PC-3 (cell line): ENCODE results near the gene SLC38A10. TPM values are rescaled to one million over a fixed set of nuclear protein-coding genes. Genes with fewer than 3 reads are reported as not detected.

Source experiments
- ATAC-seq: fragments of 200-7000 bp; cut with Tn5 transposase; 2 replicates; pipeline ENCODE4 v1.9.1; 2020; ENCODE audit warnings: mild to moderate bottlenecking, moderate library complexity
- BruUV-seq: library from RNA; stranded (reverse); fragments of 400-500 nt; replicated peaks from 2 replicates; lab custom pipeline; 2021; lab: Mats Ljungman, UMichigan
- CTCF ChIA-PET: fragments of 300-600 bp; sonication (Branson Sonifier 250); formaldehyde crosslinking; loops from one replicate; lab custom pipeline; 2022; ENCODE audit warnings: antibody characterized with exemption; lab: Charles Lee
- POLR2A ChIA-PET: fragments of 300-600 bp; sonication (Branson Sonifier 250); formaldehyde crosslinking; loops from one replicate; lab custom pipeline; 2022; ENCODE audit warnings: antibody characterized with exemption; ENCODE audit not compliant: unreplicated experiment; lab: Charles Lee
- DNase-seq: peaks from one replicate; pipeline ENCODE4 v3.0.0-alpha.2; 2015
- H2AFZ ChIP-seq: fragments of 300-600 bp; sonication (generic); 2 replicates; pipeline ENCODE4 v1.6.0; 2016; ENCODE audit warnings: antibody characterized with exemption, low read length
- H3F3A ChIP-seq: fragments of 300-600 bp; sonication (generic); one replicate; pipeline ENCODE4 v1.6.0; 2017; ENCODE audit warnings: antibody characterized with exemption, low read length, control low read depth, mild to moderate bottlenecking; ENCODE audit not compliant: unreplicated experiment
- H3K27ac ChIP-seq: fragments of 300-600 bp; sonication (generic); 2 replicates; pipeline ENCODE4 v1.5.1; 2016; ENCODE audit warnings: mild to moderate bottlenecking, low read length
- H3K27me3 ChIP-seq: fragments of 300-600 bp; sonication (generic); 2 replicates; pipeline ENCODE4 v1.6.1; 2016; ENCODE audit warnings: low read length, mixed read lengths
- H3K36me3 ChIP-seq: fragments of 300-600 bp; sonication (generic); 2 replicates; pipeline ENCODE4 v1.6.1; 2016; ENCODE audit warnings: low read depth, mixed run types, low read length, mixed read lengths
- H3K4me1 ChIP-seq: fragments of 300-600 bp; sonication (generic); 2 replicates; pipeline ENCODE4 v1.5.1; 2016; ENCODE audit warnings: low read length; ENCODE audit not compliant: insufficient read depth
- H3K4me2 ChIP-seq: fragments of 300-600 bp; sonication (generic); 2 replicates; pipeline ENCODE4 v1.6.0; 2016; ENCODE audit warnings: low read length
- H3K4me3 ChIP-seq: fragments of 300-600 bp; sonication (generic); 2 replicates; pipeline ENCODE4 v1.5.1; 2016; ENCODE audit warnings: mild to moderate bottlenecking, low read length, mixed read lengths
- H3K79me2 ChIP-seq: fragments of 300-600 bp; sonication (generic); 2 replicates; pipeline ENCODE4 v1.6.1; 2017; ENCODE audit warnings: low read length, mixed read lengths
- H3K9ac ChIP-seq: fragments of 300-600 bp; sonication (generic); 2 replicates; pipeline ENCODE4 v1.6.0; 2016; ENCODE audit warnings: mild to moderate bottlenecking, low read length
- H3K9me2 ChIP-seq: fragments of 300-600 bp; sonication (generic); replicated peaks from 2 replicates; pipeline ENCODE4 v1.6.1; 2016; ENCODE audit warnings: mixed run types, low read length, mixed read lengths
- H3K9me3 ChIP-seq: fragments of 300-600 bp; sonication (generic); 2 replicates; pipeline ENCODE4 v1.6.1; 2016; ENCODE audit warnings: low read length, mixed read lengths
- H4K20me1 ChIP-seq: fragments of 300-600 bp; sonication (generic); 2 replicates; pipeline ENCODE4 v1.6.1; 2016; ENCODE audit warnings: low read length, mixed read lengths
- EZH2 ChIP-seq: fragments of 300-600 bp; sonication (generic); IDR thresholded peaks from one replicate; pipeline ENCODE4 v1.6.1; 2017; ENCODE audit warnings: antibody characterized with exemption, mild to moderate bottlenecking, low read length; ENCODE audit not compliant: unreplicated experiment
- EZH2phosphoT487 ChIP-seq: fragments of 300-600 bp; sonication (generic); IDR thresholded peaks from 2 replicates; pipeline ENCODE4 v1.6.1; 2018; ENCODE audit warnings: mild to moderate bottlenecking, antibody characterized with exemption, low read length, borderline replicate concordance
- intact Hi-C: fragments of 100-400 bp; cut with micrococcal nuclease; formaldehyde crosslinking; loops from 2 replicates; pipeline ENCODE4 v1.9.0; 2023
- total RNA-seq: library from RNA; depleted of rRNA; stranded (reverse); fragments of >200 nt; gene quantifications from 2 replicates; pipeline ENCODE4 v1.2.3, GENCODE V29; 2014
- TF ChIP-seq, protein P1 (sequence below): fragments of 300-600 bp; sonication (generic); conservative IDR thresholded peaks from 2 replicates; pipeline ENCODE4 v1.5.1; 2017; ENCODE audit warnings: antibody characterized with exemption, low read depth, mild to moderate bottlenecking, low read length

Gene SLC38A10
- total RNA-seq, 1 experiment from 2014 or later: 77.8 TPM

GRCh38 chr17:81317961-81318605, 23.0 kb upstream of the SLC38A10 start:
- ChIA-PET POLR2A (no interaction called here), CTCF (no interaction called here)
- Histone ChIP-seq H3K4me1 (peaks cover 4% of the 10 kb centered on the region; the same call in 1 of the 2 replicates), H3K9me2 (no peaks in the 10 kb centered on the region), H3K4me3 (no peak overlapping the region), H3K27me3 (no peaks in the 10 kb centered on the region), H3K4me2 (no peak overlapping the region), H3F3A (no peaks in the 10 kb centered on the region), H3K79me2 (no peaks in the 10 kb centered on the region), H4K20me1 (no peaks in the 10 kb centered on the region), H3K36me3 (no peaks in the 10 kb centered on the region), H3K9ac (no peak overlapping the region), H3K27ac (no peak overlapping the region), H2AFZ (no peak overlapping the region), H3K9me3 (no peaks in the 10 kb centered on the region)
- no peak for ATAC-seq
- intact Hi-C loops: no loop called here
- no peak for DNase-seq
- no TSS peak for BruUV-seq
- TF ChIP-seq EZH2: no peak
- TF ChIP-seq, protein P1, sequence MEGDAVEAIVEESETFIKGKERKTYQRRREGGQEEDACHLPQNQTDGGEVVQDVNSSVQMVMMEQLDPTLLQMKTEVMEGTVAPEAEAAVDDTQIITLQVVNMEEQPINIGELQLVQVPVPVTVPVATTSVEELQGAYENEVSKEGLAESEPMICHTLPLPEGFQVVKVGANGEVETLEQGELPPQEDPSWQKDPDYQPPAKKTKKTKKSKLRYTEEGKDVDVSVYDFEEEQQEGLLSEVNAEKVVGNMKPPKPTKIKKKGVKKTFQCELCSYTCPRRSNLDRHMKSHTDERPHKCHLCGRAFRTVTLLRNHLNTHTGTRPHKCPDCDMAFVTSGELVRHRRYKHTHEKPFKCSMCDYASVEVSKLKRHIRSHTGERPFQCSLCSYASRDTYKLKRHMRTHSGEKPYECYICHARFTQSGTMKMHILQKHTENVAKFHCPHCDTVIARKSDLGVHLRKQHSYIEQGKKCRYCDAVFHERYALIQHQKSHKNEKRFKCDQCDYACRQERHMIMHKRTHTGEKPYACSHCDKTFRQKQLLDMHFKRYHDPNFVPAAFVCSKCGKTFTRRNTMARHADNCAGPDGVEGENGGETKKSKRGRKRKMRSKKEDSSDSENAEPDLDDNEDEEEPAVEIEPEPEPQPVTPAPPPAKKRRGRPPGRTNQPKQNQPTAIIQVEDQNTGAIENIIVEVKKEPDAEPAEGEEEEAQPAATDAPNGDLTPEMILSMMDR: no peak
- no peak for TF ChIP-seq EZH2phosphoT487

DNA sequence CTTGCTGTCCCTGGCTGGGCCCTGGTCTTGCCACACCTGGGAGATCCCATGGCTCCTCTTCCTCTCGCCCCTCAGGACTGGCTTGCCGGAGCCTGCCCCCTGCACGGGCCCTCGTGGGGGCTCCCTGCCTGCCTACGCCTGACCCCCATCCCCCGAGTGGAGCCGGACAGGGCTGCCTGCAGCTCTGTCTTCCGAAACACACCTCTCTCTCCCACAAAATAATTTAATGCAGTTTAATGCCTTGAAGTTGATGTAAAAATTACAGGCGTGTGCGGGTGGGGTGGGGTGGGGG, 22.4 kb upstream of the SLC38A10 start:
- DNase-seq (no peak), ATAC-seq (no peak)
- Histone ChIP-seq H3K4me1 (peaks cover 4% of the 10 kb centered on the region; the same call in 1 of the 2 replicates), H3K9ac (no peak overlapping the region), H3K9me3 (no peaks in the 10 kb centered on the region), H2AFZ (no peak overlapping the region), H3K27me3 (no peaks in the 10 kb centered on the region), H3K27ac (no peak overlapping the region), H3K4me3 (no peak overlapping the region), H4K20me1 (no peaks in the 10 kb centered on the region), H3K4me2 (no peak overlapping the region), H3F3A (no peaks in the 10 kb centered on the region), H3K79me2 (no peaks in the 10 kb centered on the region), H3K36me3 (no peaks in the 10 kb centered on the region), H3K9me2 (no peaks in the 10 kb centered on the region)
- intact Hi-C loops: no loop called here
- ChIA-PET POLR2A (no interaction called here), CTCF (no interaction called here)
- BruUV-seq: no TSS peak
- TF ChIP-seq EZH2phosphoT487: no peak
- no peak for TF ChIP-seq EZH2
- TF ChIP-seq, protein P1: no peak

DNA sequence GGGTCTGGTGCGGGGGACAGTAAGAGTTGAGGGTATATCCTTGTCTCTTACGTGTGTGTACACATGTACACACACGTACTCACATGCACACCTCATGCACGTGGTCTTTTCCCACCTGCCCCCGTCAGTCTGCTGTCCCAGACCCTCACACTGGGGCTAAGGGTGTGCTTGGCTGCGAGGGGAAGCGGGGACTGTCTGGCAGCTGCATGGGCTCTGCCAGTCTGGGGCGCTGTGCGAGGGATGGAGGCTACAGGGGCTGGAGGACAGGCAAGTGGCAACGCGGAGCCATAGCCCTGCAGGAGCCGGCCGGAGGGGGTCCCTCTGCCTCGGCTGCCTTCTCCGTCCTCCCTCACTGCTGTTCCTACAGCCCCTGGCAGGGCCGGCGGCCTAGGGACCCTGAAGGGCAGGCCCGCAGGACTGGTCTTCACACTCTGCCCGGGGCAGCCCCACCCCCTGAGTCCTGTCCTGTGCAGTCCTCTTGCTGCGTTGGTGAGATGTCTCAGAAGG, 20.8 kb upstream of the SLC38A10 start:
- Histone ChIP-seq H3K4me2 (no peak overlapping the region), H3K9ac (no peak overlapping the region), H3K4me1 (peaks cover 4% of the 10 kb centered on the region; the same call in 1 of the 2 replicates), H3K4me3 (no peak overlapping the region), H3K27ac (no peak overlapping the region), H3K27me3 (no peaks in the 10 kb centered on the region), H4K20me1 (no peaks in the 10 kb centered on the region), H3K36me3 (no peaks in the 10 kb centered on the region), H3K9me3 (no peaks in the 10 kb centered on the region), H3K79me2 (no peaks in the 10 kb centered on the region), H3F3A (no peaks in the 10 kb centered on the region), H2AFZ (no peak overlapping the region), H3K9me2 (no peaks in the 10 kb centered on the region)
- CTCF ChIA-PET: interaction anchor here (0.6 kb wide), 1 partner anchor 10 kb away, joined by 4 read pairs; no protein-coding TSS in a partner anchor
- intact Hi-C loops: no loop called here
- DNase-seq: no peak
- BruUV-seq: no TSS peak
- TF ChIP-seq EZH2phosphoT487: no peak
- TF ChIP-seq, protein P1: no peak
- no peak for TF ChIP-seq EZH2
- POLR2A ChIA-PET: no interaction called here
- ATAC-seq: 0 out of 2 replicates have a peak, but pooled peaks have one; percentile 14
